ENCODE results near the gene PUS1. TPM values are rescaled to one million over a fixed set of nuclear protein-coding genes. Genes with fewer than 3 reads are reported as not detected.

PUS1 gene
- total RNA-seq, 1 experiment from 2014 or later, result 9.0 TPM

DNA sequence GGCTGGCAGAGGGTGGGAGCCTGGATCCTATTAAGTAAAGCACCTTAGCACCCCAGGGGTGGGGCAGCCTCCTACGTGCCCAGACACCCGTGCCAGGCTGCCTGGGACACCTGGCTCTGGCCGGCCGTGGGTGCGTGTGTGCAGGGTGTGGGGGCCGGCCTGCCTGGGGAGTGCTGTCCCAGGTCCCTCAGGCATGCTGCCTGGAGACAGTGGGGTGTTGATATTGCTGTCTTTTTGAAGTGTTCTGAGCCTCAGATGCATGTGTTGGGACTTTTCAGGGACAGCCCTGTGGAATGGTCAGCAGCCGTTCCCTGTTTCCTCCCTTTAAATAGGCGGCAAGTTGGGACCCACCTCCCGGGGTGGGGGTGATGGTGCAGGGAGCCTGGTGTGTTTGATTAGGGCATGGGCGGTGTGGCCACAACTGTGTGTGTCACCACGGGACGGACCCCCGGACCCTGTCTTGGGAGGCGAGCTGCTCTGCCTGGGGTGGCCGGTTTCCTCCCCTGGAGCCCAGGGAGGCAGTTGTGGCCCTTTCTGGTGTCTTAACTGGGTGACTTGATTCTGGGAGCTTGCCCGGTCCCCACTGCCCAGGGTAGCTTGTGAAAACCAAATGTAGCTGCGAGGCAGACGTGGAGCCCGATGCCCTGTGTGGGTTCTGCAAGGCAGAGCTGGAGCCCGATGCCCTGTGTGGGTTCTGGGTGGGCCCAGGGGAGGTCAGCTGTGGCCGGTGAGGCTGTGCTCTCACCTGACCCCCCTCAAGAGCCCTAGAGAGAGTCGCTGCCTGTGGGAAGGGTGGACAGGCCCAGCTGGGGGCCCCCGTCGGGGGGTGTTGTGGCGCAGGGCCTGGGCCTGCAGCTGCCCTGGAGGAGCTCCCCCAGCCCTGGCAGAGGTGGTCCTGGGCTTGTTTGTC lies 26.5 kb upstream of the PUS1 start:
- DNase-seq (ENCODE audit: low spot score), result no peak

DNA sequence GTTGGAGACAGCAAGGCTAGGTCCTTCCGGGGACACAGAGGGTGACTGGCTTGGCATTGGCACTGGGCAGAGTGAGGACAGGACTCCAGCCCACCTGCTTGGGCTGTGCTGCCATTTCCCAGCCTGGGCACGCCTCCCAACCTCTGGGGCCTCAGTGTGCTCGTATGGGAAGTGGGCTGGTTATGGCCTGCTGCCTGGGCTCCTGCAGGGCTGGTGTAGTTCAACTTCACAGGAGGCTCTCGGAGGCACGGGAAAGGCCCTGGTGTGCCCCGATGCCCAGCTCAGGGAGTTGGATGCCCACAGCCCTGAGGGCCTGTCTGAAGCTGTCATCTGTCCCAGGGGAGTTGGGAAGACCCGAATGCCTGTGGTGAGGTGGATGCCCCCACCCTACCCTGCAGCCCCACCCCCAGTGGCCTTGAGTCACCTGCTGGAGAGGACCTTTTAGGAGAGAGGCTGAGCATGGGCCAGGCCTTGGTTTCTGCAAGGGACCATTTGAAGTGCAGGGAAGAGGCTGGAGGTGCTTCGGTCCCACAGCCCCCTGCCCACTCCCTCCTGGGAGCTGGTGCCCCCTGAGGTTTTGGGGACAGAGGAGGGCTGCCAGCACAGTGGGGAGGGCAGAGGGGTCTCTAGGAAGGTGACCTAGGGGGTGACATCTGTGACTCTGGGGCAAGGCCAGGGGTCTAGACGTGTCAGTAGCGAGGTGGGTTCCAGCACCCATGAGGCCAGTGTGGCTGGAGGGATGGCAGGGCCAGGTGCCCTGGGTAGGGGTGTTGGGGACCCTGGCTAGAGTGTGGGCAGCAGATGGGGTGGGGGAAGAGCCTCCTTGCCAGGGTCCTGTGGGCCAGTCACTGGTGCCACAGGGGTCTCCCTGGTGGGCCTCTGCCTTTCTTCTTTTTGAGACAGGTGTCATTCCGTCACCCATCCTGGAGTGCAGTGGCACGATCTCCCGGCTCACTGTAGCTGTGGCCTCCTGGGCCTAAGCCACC lies 25.5 kb upstream of the PUS1 start:
- no peak for DNase-seq (ENCODE audit: low spot score)

DNA sequence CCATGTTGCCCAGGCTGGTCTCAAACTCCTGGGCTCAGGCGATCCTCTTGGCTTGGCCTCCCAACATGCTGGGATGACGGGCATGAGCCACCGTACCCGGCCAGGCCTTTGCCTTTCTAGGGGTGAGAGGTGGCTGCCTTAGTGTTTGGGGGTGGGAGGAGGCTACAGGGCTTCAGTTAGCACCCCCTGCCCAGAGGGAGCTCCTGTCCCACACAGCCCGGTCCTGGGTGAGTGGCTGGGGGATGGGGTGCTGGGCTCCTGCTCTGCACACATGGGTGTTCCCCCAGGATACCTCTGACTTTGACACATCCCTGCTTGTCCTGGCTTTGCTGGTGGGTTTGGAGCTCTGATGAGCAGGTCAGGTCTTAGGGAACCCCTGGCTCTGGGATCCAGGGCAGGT lies 24.7 kb upstream of the PUS1 start:
- no peak for DNase-seq (ENCODE audit: low spot score)

DNA sequence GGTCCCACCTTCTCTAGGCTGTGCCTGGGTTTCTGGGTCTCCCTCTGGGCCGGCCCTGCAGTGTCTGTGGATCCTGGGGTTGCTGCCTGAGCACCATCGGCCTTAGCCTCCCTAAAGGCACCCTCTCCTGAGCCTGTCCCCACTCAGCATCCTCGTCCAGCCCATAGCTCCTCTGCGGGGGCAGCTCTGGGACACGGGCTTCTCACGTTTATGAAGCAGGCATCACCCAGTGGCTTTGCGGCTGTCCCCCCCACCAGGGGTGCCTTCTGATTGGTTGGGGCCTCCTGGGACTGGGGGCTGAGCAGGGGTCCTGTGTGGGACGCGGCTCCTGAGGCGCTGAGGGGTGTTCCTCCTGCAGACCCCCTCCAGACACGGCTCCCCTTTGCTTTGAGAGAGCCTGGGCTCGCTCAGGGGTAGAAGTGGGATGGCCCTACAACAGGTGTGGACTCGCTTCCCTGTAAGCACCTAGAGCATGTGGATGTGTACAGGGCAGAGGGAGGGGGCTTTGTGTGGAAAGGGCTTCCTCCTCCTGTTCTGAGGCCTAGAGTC lies 23.9 kb upstream of the PUS1 start:
- DNase-seq (ENCODE audit: low spot score), result no peak

DNA sequence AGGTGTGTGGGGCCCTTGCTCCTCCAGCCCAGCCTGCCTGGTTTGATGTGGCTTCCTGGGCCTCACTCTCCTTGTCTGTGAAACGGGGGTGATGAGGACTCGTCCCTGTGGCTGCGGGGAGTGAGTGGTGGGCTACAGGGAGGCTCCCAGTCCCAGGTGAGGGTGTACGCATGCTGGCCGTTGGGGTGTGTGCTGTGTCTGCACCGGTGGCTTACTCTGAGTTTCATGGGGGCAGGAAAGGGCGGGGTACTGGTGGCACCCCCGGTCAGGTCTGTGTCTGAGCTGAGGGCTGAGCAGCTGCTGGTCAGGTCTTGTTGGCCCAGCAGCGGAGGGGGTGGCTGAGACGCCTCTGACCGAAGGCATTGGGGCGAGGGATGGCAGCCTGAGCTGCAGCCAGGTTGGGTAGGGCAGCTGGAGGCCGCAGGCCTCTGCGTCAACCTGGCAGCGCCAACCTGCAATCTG lies 23.4 kb upstream of the PUS1 start:
- no peak for DNase-seq (ENCODE audit: low spot score)

DNA sequence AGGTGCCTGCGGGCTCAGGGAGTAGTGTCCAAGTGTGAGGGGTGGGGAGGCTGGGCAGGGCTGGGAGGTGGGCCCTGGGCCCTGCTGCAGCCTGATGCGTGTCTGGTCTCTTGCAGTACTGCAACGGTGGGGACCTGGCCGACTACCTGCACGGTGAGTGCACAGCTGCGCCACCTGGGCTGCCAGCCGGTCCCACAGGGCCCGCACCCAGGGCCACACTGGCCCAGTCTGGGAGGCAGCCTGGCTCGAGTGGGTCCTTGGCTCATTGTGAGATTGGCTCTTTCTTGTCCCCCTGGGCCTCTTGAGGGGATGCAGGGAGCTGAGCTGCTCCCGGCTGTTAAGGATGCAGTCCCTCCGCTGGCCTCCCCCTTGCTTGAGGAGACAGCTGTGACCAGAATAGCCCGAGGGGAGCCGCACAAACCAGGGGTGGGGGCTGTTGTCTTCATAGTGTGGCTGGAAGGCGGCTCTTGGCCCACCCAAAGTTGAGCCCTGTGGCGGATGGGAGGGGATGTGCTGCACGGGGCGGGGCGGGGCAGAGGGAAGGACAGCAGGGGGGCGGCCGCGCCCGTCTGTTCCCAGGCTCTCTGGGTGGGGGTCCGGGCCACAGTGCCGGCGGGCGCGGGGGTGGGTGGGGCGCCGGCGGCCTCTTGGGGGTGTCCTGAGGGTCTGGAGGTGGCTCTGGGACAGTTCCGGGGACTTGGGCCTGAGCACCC lies 21.5 kb upstream of the PUS1 start:
- DNase-seq (ENCODE audit: low spot score), result no peak

DNA sequence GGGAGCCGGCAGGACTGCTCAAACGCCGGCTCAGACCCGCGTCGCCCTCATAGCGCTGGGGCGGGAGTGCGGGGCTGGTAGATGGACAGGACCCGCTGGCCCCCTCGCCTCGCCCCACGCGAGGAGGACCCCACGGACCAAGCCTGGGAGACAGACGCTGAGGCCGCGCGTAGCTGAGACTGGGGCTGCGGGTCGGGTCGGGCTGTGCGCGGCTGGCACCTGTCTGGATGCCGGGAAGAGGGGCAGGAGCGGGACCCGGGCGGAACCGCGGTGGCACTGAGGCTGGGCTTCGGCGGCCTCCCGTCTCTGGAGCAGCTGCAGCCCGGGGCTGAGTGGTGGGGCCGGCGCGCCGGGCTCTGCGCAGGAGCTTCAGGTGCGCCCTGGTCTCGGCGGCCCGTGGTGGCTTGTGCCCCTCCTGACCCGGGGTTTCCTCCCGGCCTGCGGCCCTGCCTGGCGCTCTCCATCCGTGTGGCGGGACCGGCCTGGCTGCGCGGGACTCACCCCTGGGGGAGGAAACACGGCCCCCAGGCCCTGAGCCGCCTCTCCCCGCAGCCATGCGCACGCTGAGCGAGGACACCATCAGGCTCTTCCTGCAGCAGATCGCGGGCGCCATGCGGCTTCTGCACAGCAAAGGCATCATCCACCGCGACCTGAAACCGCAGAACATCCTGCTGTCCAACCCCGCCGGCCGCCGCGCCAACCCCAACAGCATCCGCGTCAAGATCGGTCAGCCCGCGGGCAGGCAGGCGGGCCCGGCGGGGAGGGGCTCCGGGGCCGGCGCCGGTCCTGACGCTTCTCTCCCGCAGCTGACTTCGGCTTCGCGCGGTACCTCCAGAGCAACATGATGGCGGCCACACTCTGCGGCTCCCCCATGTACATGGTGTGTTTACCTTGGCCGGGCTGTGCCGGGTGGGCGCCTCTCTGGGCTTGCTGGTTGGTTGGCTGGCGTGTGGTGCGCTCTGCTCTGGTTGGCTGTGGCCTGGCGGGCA lies 20.7 kb upstream of the PUS1 start:
- DNase-seq (ENCODE audit: low spot score), result no peak

DNA sequence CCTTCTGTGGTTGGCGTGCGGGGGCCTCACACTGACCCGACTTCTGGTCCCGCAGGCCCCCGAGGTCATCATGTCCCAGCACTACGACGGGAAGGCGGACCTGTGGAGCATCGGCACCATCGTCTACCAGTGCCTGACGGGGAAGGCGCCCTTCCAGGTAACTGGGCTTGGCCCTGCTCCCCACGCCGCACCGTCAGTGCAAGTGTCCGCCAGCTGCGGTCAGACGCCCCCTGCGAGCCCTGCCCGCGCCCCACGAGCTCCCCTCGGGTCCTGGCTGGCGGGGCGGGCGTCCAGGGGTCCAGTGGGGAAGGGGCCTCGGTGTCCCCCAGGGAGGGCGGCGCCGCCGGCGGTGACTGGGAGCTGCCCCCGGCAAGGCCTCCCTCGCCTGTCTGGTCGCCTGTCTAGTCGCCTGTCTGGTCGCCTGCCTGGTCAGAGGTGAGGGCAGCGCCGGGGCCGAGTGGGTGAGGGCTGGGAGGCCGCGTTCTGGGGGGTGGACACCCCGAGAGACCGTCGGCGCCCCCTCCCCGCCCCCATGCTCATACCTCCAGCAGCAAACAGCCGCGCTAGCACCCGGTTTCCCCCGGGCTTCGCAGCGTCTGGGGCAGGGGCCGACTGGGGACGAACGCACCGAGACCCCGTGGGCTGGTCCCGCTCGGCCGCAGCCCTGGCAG lies 19.9 kb upstream of the PUS1 start:
- DNase-seq (ENCODE audit: low spot score), result no peak

DNA sequence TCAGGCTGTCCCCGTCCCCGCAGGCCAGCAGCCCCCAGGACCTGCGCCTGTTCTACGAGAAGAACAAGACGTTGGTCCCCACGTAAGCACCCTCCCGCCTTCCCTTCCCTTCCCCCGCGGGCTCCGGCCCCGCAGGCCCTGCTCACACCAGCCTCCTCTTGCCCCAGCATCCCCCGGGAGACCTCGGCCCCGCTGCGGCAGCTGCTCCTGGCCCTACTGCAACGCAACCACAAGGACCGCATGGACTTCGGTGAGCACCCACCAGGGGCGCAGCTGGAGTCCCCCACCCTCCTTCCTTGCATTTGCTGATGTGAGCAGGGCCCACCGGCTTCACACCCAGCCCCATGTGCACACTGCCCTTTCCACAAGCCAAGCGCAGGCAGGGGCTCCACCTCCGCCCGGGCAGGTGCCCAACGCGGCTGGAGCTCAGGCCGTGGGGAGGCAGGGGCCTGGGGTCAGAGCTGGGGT lies 19.3 kb upstream of the PUS1 start:
- no peak for DNase-seq (ENCODE audit: low spot score)

DNA sequence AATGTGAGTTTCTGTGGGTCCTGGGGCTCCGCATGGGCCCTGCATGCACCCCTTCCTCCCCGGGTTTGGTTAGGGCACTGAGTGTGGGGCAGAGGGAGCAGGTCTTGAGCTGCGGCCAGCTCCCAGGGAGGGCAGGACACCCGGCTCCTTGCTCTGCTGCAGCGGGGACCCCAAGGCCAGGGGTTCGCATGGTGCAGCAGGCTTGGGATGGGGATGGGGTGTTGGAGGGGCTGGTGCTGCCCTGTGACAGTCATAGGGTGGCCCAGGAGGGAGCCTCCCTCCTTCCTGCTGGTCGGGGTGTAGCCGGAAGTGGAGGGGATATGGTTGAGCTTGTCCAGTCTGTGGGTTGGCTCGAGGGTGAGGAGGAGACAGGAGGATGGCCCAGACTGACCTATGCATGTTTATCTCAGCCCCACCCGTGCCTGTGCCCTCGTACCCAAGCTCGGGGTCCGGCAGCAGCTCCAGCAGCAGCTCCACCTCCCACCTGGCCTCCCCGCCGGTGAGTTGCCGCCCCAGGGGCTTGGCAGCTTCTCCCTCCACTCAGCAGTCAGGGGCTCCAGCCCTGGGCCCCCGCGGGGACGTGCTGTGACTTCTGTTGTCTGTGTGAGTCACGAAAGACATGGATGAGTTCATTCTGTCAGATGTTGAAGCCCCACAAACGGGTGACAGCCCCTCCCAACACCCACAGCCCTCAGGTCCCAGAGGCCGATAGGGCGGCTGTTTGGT lies 18.6 kb upstream of the PUS1 start:
- DNase-seq (ENCODE audit: low spot score), result no peak

DNA sequence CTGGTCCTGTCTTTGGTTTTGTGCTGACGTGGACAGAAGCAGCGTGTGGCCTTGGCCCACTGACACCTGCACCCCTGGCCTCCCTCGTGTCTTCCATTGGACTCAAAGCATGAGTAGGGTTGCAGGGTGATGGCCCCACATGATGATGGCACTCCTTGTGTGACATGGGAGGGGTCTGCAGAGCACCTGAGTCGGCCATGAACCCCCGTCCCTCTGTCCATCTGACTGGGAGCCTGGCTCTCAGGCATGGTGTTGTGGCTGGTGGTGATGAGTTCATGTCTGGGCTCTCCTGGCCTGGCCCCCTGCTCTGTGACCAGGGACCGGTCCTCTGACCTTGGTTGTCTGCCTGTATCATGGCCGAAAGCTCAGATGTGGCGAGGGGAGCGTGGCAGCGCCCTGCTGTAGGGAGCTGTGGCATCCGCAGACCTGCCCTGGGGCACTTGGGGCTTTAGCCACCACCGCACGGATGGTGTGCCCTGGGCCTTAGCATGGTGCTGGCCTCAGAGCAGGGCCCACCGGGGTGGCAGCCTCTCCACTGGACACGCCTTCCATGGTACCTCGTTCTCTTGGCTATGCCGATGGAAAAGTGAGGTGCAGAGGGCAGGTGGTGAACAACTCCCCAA lies 17.9 kb upstream of the PUS1 start:
- no peak for DNase-seq (ENCODE audit: low spot score)

DNA sequence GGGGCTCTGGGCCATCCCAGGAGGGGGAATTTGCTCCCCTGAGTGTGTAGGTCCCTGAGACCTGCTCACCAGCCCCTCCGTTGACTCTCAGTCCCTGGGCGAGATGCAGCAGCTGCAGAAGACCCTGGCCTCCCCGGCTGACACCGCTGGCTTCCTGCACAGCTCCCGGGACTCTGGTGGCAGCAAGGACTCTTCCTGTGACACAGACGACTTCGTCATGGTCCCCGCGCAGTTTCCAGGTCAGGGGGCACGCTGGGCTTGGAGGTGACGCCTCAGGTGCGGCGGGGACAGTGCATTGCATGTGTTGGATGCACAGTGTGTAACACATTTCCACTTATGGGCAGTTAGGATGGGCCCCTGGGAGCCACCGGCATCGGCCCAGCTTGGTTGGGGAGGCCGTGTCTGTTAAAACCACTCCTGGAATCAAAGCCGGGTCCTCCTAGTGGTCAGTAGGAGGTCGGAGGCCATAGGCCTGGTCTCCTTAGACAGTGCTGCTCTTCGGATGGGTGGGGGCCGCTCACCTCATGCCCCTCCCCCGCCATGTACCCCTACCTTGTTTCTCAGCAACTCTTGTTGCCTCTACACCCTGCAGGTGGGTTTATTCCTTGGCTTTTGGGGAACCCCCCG lies 17.1 kb upstream of the PUS1 start:
- DNase-seq (ENCODE audit: low spot score), result no peak

DNA sequence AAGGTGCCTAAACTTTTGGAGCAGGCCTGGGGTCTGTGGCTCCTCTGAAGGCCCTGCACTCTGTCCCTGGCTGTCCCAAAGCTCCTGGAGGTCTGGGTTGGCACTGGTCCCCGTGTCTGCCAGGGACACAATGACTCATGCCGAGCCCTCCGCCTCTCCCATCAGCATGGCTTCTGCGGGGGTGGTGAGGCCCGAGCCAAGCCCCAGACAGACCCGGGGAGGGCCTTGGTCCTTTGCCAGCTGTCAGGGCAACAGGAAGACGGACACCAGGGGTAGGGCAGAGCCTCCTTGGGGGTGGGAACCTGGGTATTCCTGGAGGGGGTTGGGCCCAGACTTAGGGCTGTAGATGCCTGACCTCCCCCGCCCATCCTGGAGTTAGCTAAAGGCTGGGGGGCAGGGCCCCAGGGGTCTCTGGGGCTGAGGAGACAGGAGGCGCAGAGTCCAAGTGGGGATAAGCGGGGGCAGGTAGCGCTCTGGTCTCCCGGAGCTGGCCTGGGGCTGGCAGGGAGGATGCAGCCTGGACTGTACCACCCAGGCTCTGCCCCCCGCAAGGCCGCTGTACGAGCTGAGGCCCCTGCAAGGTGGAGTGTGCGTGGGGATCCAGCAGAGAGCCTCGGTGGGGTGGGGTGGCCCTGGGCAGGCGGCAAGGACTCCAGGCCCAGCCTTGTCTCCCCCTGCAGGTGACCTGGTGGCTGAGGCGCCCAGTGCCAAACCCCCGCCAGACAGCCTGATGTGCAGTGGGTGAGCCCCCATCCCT lies 16.4 kb upstream of the PUS1 start:
- DNase-seq (ENCODE audit: low spot score), result peak; percentile 95

DNA sequence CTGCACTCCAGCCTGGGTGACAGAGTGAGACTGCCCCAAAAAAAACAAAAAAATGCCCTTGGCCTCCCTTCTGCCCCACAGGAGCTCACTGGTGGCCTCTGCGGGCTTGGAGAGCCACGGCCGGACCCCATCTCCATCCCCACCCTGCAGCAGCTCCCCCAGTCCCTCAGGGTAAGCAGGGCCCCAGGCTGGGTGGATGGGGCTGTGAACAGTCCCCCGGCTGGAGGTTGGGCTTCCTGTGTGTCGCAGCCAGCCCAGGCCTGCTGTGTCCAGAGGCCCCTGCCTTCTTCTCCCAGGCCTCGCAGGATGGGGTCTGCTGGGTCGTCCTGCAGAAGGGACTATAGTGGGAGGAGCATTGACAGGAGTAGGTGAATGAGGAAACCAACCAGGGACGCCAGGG lies 15.4 kb upstream of the PUS1 start:
- DNase-seq (ENCODE audit: low spot score), result no peak

DNA sequence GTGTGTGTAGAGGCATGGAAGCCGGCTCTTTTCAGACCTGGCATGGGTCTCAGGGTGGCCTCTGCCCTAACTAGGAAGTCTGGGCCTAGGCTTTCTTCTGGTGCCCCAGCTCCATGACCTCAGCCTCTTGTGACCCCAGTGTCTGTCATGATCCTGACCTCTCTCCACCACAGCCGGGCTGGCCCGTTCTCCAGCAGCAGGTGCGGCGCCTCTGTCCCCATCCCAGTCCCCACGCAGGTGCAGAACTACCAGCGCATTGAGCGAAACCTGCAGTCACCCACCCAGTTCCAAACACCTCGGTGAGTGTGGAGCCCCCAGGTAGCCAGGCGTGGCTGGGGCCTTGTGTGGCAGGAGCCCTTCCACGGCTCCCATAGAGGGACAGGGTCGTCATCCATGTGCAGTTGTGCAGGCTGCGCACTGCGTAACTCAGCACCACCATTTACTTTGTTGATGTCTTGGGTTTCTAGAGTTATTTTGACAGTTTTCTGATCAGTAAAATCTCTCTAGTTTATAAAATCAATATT lies 14.8 kb upstream of the PUS1 start:
- no peak for DNase-seq (ENCODE audit: low spot score)

DNA sequence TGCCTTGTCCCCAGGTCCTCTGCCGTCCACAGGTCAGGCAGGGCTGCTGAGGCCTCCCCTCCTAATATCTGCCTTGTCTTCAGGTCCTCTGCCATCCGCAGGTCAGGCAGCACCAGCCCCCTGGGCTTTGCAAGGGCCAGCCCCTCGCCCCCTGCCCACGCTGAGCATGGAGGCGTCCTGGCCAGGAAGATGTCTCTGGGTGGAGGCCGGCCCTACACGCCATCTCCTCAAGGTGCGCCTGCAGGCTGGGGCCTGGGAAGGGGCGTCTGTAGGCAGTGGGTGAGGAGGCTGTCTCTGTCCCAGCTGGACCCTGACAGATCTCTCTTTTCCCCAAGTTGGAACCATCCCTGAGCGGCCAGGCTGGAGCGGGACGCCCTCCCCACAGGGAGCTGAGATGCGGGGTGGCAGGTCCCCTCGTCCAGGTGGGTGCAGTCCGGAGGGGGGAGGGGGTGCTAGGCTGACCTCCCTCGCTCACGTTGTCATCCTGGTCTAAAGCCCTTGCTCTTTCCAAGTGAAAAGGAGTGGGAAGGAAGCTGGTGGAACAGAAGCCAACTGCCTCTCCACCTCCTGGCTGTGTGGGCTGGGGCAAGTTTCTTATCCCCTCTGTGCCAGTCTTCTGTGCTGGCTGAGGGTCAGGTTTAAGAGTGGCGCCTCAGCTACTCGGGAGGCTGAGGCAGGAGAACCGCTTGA lies 13.9 kb upstream of the PUS1 start:
- DNase-seq (ENCODE audit: low spot score), result no peak

Measured in H4 (cell line).